Cardiac muscle cell (in vitro differentiated cells and primary cell): Measurements from ENCODE around the gene CKAP5. TPM values are rescaled to one million over a fixed set of nuclear protein-coding genes. Genes with fewer than 3 reads are reported as not detected.

Source experiments
- DNase-seq, 2 donors: peaks; one replicate each; pipeline versions ENCODE4 v3.0.0 to v3.0.0-alpha.2; 2010 to 2017; ENCODE audit warnings: low read depth in 1 of 2, low spot score in 1 of 2
- H3K27ac ChIP-seq: fragments of 200-600 bp; sonication (generic); 2 replicates; pipeline ENCODE4 v1.5.1; 2016
- H3K27me3 ChIP-seq: fragments of 200-600 bp; sonication (generic); 2 replicates; pipeline ENCODE4 v1.6.0; 2016; ENCODE audit warnings: control low read depth
- H3K36me3 ChIP-seq: fragments of 200-600 bp; sonication (generic); 2 replicates; pipeline ENCODE4 v1.5.1; 2016; ENCODE audit warnings: control low read depth
- H3K4me1 ChIP-seq: fragments of 200-600 bp; sonication (generic); 2 replicates; pipeline ENCODE4 v1.8.1; 2017; ENCODE audit warnings: low read depth, mild to moderate bottlenecking, mixed run types
- H3K4me3 ChIP-seq: fragments of 200-600 bp; sonication (generic); 2 replicates; pipeline ENCODE4 v1.5.1; 2016; ENCODE audit warnings: mild to moderate bottlenecking
- H3K9me3 ChIP-seq: fragments of 200-600 bp; sonication (generic); 2 replicates; pipeline ENCODE4 v1.5.1; 2017; ENCODE audit warnings: low read depth, mild to moderate bottlenecking, control low read depth
- CTCF ChIP-seq: IDR thresholded peaks from 2 replicates; pipeline ENCODE4 v1.5.1; 2012; ENCODE audit warnings: low read depth, mild to moderate bottlenecking, low read length
- polyA plus RNA-seq: library from polyadenylated mRNA; unstranded; fragments of >200 nt; fragmentation: Nextera tagmentation; extraction: Ambion mirVana; gene quantifications from 2 replicates; pipeline ENCODE4 v1.2.1, GENCODE V29; 2016
- total RNA-seq: library from RNA; depleted of rRNA; stranded (reverse); fragments of >200 nt; gene quantifications from 2 replicates; pipeline ENCODE4 v1.2.3, GENCODE V29; 2016

CKAP5 gene
- total and polyA plus RNA-seq, 2 experiments from 2014 or later, result 38.1 to 122 TPM

GRCh38 chr11:46855863-46856262, 9.8 kb upstream of the CKAP5 start:
- Histone ChIP-seq H3K9me3 (no peaks in the 10 kb centered on the region), H3K36me3 (peaks cover 22% of the 10 kb centered on the region), H3K4me3 (no peak overlapping the region), H3K27ac (no peak overlapping the region), H3K4me1 (no peaks in the 10 kb centered on the region), H3K27me3 (no peaks in the 10 kb centered on the region)
- no peak for DNase-seq
- no peak for TF ChIP-seq CTCF

GRCh38 chr11:46855167-46855566, 9.1 kb upstream of the CKAP5 start:
- H3K27ac ChIP-seq, result no peak overlapping the region
- no peaks in the 10 kb centered on the region for H3K9me3 ChIP-seq
- no peaks in the 10 kb centered on the region for H3K4me1 ChIP-seq
- TF ChIP-seq CTCF, result no peak
- H3K27me3 ChIP-seq, result no peaks in the 10 kb centered on the region
- H3K36me3 ChIP-seq, result peaks cover 17% of the 10 kb centered on the region
- H3K4me3 ChIP-seq, result no peak overlapping the region
- no peak for DNase-seq

GRCh38 chr11:46850829-46851380, 4.8 kb upstream of the CKAP5 start:
- Histone ChIP-seq H3K27ac (no peak overlapping the region), H3K36me3 (no peaks in the 10 kb centered on the region), H3K9me3 (no peaks in the 10 kb centered on the region), H3K4me3 (no peak overlapping the region), H3K27me3 (no peaks in the 10 kb centered on the region), H3K4me1 (no peaks in the 10 kb centered on the region)
- DNase-seq, result no peak
- TF ChIP-seq CTCF, result no peak

GRCh38 chr11:46849631-46850030, 3.6 kb upstream of the CKAP5 start:
- no peak overlapping the region for H3K4me3 ChIP-seq
- no peaks in the 10 kb centered on the region for H3K9me3 ChIP-seq
- peaks cover 6% of the 10 kb centered on the region for H3K4me1 ChIP-seq
- no peak for TF ChIP-seq CTCF
- DNase-seq, result no peak
- H3K27ac ChIP-seq, result no peak overlapping the region
- H3K36me3 ChIP-seq, result no peaks in the 10 kb centered on the region
- no peaks in the 10 kb centered on the region for H3K27me3 ChIP-seq

GRCh38 chr11:46846510-46846830, 390 bp upstream of the CKAP5 start:
- Histone ChIP-seq H3K27ac (no peak overlapping the region), H3K4me1 (peaks cover 11% of the 10 kb centered on the region), H3K4me3 (peak overlapping the region; percentile 79), H3K27me3 (no peaks in the 10 kb centered on the region), H3K36me3 (no peaks in the 10 kb centered on the region), H3K9me3 (no peaks in the 10 kb centered on the region)
- no peak for TF ChIP-seq CTCF
- DNase-seq, result no peak

GRCh38 chr11:46845440-46845739, 690 bp downstream of the CKAP5 start:
- H3K4me3 ChIP-seq, result peak overlapping the region; percentile 79
- no peak for TF ChIP-seq CTCF
- DNase-seq, result peak in 1 of 2 donors; percentile 16
- H3K27ac ChIP-seq, result peak overlapping the region; percentile 95
- no peaks in the 10 kb centered on the region for H3K36me3 ChIP-seq
- no peaks in the 10 kb centered on the region for H3K9me3 ChIP-seq
- no peaks in the 10 kb centered on the region for H3K27me3 ChIP-seq
- peaks cover 11% of the 10 kb centered on the region for H3K4me1 ChIP-seq
